ENCODE results near the gene WDR26. TPM values are rescaled to one million over a fixed set of nuclear protein-coding genes. Genes with fewer than 3 reads are reported as not detected.

The WDR26 gene
- total and polyA plus RNA-seq, 9 of the 15 experiments (the other 6 are each of a cell fraction or from before 2014, with no cell fraction given) = 11.5 to 66.0 (median 39.8) TPM

GRCh38 chr1:224420106-224420505 is 14.5 kb downstream of the WDR26 start:
- no peak for FAIRE-seq
- in situ Hi-C loops (cut with MboI) = no loop called here

More at GRCh38 chr1:224420106-224420505, 14.5 kb downstream of the WDR26 start:
- ATAC-seq (no peak), DNase-seq (ENCODE audit: extremely low read depth in 1 of 4, low spot score in 3 of 4) (no peak)
- Histone ChIP-seq H3K27ac (ENCODE audit: extremely low read depth, low read depth, low read length) (no peak overlapping the region), H4K20me1 (replicated peaks; ENCODE audit: control insufficient read depth, insufficient read depth, low read length) (no peaks in the 10 kb centered on the region), H3K4me3 (no peak overlapping the region), H3K4me2 (ENCODE audit: insufficient read depth, low read length) (no peak overlapping the region), H3K9ac (ENCODE audit: insufficient read depth in 1 of 2, low read depth in 2 of 2, low read length in 2 of 2) (no peak overlapping the region), H3K9me1 (ENCODE audit: control insufficient read depth, insufficient read depth, low read length) (no peaks in the 10 kb centered on the region), H2AFZ (ENCODE audit: low read depth, low read length) (no peak overlapping the region), H3K36me3 (ENCODE audit: control insufficient read depth, insufficient read depth, low read length) (peaks cover 94% of the 10 kb centered on the region), H3K27me3 (ENCODE audit: control insufficient read depth in 2 of 2, insufficient read depth in 2 of 2, low read length in 2 of 2) (no peaks in the 10 kb centered on the region), H3K9me3 (replicated peaks; ENCODE audit: control insufficient read depth, insufficient read depth, low read depth, low read length) (no peaks in the 10 kb centered on the region), H3K4me1 (replicated peaks in 1 of 2; ENCODE audit: control insufficient read depth in 2 of 2, insufficient read depth in 2 of 2, low read length in 2 of 2) (no peaks in the 10 kb centered on the region), H3K79me2 (ENCODE audit: control insufficient read depth, insufficient read depth, low read length) (peaks cover 5% of the 10 kb centered on the region; the same call in 1 of the 3 replicates)
- POLR2A ChIA-PET = interaction anchor here (2.9 to 7.5 kb wide), 2 partner anchors 8 to 12 kb away, joined by 9 to 45 read pairs; no protein-coding TSS in a partner anchor
- BruUV-seq (replicated peaks) = no TSS peak
- CTCF ChIA-PET (ENCODE audit: low intra/inter-chr PET ratio) = no interaction called here
- intact Hi-C loops (cut with micrococcal nuclease) = no loop called here
- TF ChIP-seq ATF2 (CRISPR knock-in tag; IDR thresholded peaks at IDR 0.05) = no peak
- TF ChIP-seq ZNF24 (IDR thresholded peaks at IDR 0.05) = no peak
- TF ChIP-seq POLR2G (IDR thresholded peaks at IDR 0.05; ENCODE audit: low read depth, low read length) = 0 out of 2 replicates have a peak, but pooled peaks have one; percentile 18
- TF ChIP-seq ZNF511 (CRISPR knock-in tag; IDR thresholded peaks at IDR 0.05) = no peak
- no peak for TF ChIP-seq COPS2 (conservative IDR thresholded peaks at IDR 0.05)

All from K562 (cell line).